Endothelial cell of umbilical vein (primary cell): Measurements from ENCODE around the gene HNRNPC.

ENCODE experiments used
- CTCF ChIP-seq, 2 donors: IDR thresholded peaks; 1 replicate in 1 of 2; 2 replicates in 1 of 2; pipeline ENCODE4 v1.5.1; 2011; ENCODE audit warnings: low read length in 2 of 2, mild to moderate bottlenecking in 2 of 2, moderate library complexity in 2 of 2, control low read depth in 1 of 2, inconsistent platforms in 1 of 2, low read depth in 1 of 2; ENCODE audit not compliant: insufficient read depth in 1 of 2; ENCODE audit errors: extremely low read depth in 1 of 2
- POLR2A ChIP-seq: IDR thresholded peaks from 2 replicates; pipeline ENCODE4 v1.6.1; 2012; ENCODE audit warnings: low read depth, mild to moderate bottlenecking, control low read depth, low read length
- POLR2AphosphoS5 ChIP-seq: IDR thresholded peaks from 2 replicates; pipeline ENCODE4 v1.6.1; 2012; ENCODE audit warnings: low read depth, mild to moderate bottlenecking, control low read depth, low read length, moderate library complexity; ENCODE audit not compliant: insufficient read depth

- TF ChIP-seq CTCF (IDR thresholded peaks at IDR 0.05; ENCODE audit: extremely low read depth in 1 of 2, insufficient read depth in 1 of 2, low read depth in 1 of 2, low read length in 2 of 2) (no peak), POLR2AphosphoS5 (no peak), POLR2A (no peak)
Measured at GRCh38 chr14:21184254-21184653, 85.0 kb downstream of the HNRNPC start.
